ENCODE measurements around the gene CLEC10A. TPM values are rescaled to one million over a fixed set of nuclear protein-coding genes. Genes with fewer than 3 reads are reported as not detected.

The CLEC10A gene
- total and polyA plus RNA-seq, 10 of the 15 experiments (the other 5 are each of a cell fraction or from before 2014, with no cell fraction given): not detected

DNA sequence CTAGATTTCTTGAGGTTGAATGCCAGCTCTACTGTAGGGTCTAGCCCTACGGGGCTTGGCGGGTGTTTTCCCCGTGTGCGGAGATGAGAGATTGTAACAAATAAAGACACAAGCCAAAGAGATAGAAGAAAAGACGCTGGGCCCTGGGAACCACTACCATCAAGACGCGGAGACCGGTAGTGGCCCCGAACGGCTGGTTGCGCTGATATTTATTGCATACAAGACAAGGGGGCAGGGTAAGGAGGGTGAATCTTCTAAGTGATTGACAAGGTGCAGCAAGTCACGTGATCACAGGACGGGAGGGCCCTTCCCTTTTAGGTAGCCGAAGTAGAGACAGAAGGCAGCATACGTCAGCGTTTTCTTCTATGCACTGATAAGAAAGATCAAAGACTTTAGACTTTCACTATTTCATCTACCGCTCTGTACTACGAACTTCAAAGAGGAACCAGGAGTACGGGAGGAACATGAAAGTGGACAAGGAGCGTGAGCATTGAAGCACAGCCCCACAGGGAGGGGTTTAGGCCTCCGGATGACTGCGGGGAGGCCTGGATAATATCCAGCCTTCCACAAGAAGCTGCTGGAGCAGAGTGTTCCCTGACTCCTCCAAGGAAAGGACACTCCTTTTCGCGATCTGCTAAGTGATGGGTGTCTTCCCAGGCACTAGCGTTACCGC lies 33.2 kb downstream of the CLEC10A start (continued):
- TF ChIP-seq, protein P1, sequence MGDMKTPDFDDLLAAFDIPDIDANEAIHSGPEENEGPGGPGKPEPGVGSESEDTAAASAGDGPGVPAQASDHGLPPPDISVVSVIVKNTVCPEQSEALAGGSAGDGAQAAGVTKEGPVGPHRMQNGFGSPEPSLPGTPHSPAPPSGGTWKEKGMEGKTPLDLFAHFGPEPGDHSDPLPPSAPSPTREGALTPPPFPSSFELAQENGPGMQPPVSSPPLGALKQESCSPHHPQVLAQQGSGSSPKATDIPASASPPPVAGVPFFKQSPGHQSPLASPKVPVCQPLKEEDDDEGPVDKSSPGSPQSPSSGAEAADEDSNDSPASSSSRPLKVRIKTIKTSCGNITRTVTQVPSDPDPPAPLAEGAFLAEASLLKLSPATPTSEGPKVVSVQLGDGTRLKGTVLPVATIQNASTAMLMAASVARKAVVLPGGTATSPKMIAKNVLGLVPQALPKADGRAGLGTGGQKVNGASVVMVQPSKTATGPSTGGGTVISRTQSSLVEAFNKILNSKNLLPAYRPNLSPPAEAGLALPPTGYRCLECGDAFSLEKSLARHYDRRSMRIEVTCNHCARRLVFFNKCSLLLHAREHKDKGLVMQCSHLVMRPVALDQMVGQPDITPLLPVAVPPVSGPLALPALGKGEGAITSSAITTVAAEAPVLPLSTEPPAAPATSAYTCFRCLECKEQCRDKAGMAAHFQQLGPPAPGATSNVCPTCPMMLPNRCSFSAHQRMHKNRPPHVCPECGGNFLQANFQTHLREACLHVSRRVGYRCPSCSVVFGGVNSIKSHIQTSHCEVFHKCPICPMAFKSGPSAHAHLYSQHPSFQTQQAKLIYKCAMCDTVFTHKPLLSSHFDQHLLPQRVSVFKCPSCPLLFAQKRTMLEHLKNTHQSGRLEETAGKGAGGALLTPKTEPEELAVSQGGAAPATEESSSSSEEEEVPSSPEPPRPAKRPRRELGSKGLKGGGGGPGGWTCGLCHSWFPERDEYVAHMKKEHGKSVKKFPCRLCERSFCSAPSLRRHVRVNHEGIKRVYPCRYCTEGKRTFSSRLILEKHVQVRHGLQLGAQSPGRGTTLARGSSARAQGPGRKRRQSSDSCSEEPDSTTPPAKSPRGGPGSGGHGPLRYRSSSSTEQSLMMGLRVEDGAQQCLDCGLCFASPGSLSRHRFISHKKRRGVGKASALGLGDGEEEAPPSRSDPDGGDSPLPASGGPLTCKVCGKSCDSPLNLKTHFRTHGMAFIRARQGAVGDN (IDR thresholded peaks at IDR 0.05): peak; percentile 17; the same call in 1 of the 2 replicates
- TF ChIP-seq TCF7 (IDR thresholded peaks at IDR 0.05; ENCODE audit: borderline replicate concordance) (peak; percentile 83), IKZF1 (conservative IDR thresholded peaks at IDR 0.05) (peak; percentile 53), MEF2B (IDR thresholded peaks at IDR 0.05; ENCODE audit: partially characterized antibody, poor library complexity, severe bottlenecking) (peak; percentile 57), DPF2 (IDR thresholded peaks at IDR 0.05) (0 out of 2 replicates have a peak, but pooled peaks have one; percentile 32), SRF (IDR thresholded peaks at IDR 0.05; ENCODE audit: low read depth in 2 of 2, low read length in 2 of 2) (peak in 1 of 2 experiments; percentile 61; a peak in 1 of 4 replicates), POLR2AphosphoS5 (IDR thresholded peaks at IDR 0.05; ENCODE audit: low read length) (peak; percentile 68; the same call in 1 of the 2 replicates), HCFC1 (IDR thresholded peaks at IDR 0.05; ENCODE audit: low read length) (0 out of 2 replicates have a peak, but pooled peaks have one; percentile 19), BACH1 (IDR thresholded peaks at IDR 0.05; ENCODE audit: borderline replicate concordance) (0 out of 2 replicates have a peak, but pooled peaks have one; percentile 18)
- TF ChIP-seq, protein P2, sequence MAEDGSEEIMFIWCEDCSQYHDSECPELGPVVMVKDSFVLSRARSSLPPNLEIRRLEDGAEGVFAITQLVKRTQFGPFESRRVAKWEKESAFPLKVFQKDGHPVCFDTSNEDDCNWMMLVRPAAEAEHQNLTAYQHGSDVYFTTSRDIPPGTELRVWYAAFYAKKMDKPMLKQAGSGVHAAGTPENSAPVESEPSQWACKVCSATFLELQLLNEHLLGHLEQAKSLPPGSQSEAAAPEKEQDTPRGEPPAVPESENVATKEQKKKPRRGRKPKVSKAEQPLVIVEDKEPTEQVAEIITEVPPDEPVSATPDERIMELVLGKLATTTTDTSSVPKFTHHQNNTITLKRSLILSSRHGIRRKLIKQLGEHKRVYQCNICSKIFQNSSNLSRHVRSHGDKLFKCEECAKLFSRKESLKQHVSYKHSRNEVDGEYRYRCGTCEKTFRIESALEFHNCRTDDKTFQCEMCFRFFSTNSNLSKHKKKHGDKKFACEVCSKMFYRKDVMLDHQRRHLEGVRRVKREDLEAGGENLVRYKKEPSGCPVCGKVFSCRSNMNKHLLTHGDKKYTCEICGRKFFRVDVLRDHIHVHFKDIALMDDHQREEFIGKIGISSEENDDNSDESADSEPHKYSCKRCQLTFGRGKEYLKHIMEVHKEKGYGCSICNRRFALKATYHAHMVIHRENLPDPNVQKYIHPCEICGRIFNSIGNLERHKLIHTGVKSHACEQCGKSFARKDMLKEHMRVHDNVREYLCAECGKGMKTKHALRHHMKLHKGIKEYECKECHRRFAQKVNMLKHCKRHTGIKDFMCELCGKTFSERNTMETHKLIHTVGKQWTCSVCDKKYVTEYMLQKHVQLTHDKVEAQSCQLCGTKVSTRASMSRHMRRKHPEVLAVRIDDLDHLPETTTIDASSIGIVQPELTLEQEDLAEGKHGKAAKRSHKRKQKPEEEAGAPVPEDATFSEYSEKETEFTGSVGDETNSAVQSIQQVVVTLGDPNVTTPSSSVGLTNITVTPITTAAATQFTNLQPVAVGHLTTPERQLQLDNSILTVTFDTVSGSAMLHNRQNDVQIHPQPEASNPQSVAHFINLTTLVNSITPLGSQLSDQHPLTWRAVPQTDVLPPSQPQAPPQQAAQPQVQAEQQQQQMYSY (CRISPR knock-in tag; IDR thresholded peaks at IDR 0.05): peak; percentile 89; the same call in 1 of the 2 replicates
- TF ChIP-seq, protein P3, sequence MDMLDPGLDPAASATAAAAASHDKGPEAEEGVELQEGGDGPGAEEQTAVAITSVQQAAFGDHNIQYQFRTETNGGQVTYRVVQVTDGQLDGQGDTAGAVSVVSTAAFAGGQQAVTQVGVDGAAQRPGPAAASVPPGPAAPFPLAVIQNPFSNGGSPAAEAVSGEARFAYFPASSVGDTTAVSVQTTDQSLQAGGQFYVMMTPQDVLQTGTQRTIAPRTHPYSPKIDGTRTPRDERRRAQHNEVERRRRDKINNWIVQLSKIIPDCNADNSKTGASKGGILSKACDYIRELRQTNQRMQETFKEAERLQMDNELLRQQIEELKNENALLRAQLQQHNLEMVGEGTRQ (IDR thresholded peaks at IDR 0.05; ENCODE audit: borderline replicate concordance, low read depth, low read length): peak; percentile 43; the same call in 1 of the 2 replicates
- TF ChIP-seq, protein P4, sequence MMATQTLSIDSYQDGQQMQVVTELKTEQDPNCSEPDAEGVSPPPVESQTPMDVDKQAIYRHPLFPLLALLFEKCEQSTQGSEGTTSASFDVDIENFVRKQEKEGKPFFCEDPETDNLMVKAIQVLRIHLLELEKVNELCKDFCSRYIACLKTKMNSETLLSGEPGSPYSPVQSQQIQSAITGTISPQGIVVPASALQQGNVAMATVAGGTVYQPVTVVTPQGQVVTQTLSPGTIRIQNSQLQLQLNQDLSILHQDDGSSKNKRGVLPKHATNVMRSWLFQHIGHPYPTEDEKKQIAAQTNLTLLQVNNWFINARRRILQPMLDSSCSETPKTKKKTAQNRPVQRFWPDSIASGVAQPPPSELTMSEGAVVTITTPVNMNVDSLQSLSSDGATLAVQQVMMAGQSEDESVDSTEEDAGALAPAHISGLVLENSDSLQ (IDR thresholded peaks at IDR 0.05): peak; percentile 96
